Measurements from ENCODE around the gene GJD3.

GJD3 gene

DNA sequence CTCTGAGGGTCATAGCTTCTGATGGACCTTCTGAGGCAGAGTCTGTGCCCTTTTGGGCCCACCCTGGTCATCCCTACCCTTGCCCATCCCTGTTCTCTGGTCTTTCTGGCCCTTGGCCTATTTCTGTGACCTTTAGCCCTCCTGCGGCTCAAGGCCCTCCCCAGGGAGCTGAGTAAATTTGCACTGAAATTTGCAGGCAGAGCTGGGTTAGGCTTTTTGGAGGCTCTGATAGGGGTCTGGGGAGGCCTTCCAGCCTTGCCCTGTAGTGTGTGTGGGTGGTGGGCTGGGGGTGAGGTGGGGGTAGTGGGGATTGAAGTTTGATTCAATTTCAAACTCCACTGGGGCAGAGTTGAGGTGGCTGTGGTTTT, 37.7 kb downstream of the GJD3 start:
- DNase-seq (ENCODE audit: extremely low read depth in 1 of 2, low read depth in 1 of 2): no peak

DNA sequence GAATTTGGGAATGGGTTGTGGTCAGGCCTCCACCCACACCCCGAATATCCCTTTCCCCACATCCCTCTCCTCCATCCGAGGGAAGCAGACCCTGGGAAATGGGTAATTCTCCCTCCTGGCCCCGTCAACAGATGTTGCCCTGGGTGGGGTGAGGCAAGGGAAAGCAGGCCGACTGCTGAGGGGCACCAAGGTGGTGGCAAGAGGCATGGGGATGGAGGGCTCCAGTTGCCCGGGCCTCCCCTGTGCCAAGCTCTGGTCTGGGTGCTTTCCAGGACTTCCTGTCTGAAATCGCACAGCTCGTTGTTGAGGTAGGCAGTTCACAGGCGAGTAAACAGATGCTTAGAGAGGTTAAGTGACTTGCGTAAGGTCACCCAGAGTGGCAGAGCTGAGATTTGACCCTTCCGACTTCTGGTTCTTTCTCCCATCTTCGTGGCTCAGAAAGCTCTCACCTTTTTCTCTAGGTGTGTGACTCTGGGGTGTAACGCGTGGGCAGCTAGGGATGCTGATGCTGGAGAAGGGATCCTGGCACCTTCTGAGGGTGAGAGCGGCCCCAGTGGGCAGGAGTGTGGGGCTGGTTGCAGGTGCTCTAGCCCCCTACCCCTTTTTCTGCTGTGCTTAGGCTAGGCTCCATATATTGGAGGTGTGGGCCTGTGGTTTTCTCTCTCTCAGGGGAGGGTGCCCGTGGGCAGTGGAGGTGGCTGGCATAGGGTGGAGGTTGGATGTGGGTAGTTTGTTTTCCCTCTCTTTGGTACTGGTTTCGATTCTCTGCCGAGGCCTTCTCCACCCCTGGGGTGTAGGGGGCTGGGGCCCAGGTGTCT, 38.3 kb downstream of the GJD3 start:
- DNase-seq (ENCODE audit: extremely low read depth in 1 of 2, low read depth in 1 of 2): no peak

DNA sequence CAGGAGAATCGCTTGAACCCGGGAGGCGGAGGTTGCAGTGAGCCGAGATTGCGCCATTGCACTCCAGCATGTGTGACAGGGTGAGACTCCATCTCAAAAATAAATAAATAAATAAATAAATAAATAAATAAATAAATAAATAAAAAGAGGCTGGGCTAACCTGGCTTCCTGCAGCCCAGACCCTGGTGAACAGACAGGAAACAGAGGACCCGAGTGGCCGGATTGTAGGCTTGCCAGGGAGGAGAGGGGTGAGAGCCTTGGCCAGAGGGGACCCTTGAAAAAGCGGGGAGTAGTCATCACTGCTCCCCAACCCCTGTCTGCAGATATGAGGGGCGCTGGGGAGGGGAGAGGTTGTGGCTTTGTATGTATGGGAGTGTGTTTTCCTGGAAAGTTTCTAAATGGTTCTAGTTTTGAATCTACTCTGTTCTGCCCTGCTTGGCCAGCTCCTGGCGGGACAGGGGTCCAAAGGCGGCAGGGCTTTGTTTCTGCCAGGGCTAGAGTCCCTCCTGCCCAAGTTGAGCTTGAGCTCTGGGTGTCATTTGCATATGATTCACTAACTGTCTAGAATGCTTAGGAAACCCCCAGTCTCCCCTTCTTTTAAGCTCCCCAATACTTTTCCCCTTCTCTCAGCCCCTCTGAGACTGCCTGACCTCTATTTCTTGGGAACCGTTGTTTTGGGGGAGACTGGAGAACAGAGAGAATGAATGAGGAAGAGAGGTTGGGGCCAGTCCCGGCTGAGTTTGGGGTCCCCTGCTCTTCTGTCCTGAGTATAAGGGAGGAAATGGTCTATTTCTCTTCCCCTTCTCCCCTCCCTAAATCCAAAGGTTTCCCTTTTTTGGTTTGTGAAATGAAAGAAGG, 39.2 kb downstream of the GJD3 start:
- DNase-seq (ENCODE audit: extremely low read depth in 1 of 2, low read depth in 1 of 2): no peak

DNA sequence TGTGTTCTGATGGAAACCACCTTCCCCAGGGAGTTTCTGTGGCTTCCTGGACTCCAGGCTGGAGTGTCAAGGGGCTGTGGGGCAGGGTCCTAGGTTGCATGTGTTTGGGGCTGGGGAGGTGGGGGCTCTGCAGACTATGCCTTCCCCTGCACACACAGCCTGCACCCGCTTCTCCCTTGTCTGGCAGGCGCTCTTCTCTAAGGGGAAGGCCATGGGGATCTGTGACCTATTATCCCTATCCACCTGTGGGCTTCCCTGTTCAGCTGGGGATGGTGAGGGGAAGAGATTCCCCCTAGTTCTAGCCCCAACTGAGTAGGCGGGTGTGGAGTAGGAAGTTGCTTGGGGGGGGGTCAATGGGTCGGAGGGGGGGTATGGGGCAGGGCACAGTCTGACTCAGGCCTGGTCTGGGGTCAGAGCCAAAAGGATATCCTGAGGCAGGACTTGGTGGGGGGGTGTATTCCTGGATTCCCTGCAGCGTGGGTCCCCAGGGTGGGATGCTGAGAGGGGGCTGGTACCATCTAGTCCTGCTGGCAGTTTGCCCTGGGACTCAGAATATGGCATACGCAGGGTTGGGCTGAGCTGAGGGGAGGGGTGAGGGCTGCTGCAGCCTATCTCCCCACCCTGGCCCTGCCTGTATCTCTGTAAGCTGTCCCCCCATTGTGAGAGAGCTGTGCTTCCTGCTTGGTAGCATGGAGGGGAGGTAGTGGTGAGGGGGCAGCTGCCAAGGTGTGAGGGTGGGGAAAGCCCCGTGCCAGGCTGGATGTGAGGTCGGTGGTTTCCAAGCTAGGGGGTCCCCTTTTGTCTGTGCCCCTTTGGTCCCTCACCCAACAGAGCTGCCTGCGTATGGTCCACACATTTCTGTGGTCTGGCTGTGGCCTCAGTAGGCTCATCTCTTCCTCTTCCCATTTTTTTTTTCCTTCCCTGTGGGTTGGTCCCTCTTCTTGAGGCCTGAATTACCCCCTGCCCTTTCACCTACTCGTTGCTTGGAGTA, 40.9 kb downstream of the GJD3 start:
- peak in 1 of 2 donors; percentile 52 for DNase-seq (ENCODE audit: extremely low read depth in 1 of 2, low read depth in 1 of 2)

DNA sequence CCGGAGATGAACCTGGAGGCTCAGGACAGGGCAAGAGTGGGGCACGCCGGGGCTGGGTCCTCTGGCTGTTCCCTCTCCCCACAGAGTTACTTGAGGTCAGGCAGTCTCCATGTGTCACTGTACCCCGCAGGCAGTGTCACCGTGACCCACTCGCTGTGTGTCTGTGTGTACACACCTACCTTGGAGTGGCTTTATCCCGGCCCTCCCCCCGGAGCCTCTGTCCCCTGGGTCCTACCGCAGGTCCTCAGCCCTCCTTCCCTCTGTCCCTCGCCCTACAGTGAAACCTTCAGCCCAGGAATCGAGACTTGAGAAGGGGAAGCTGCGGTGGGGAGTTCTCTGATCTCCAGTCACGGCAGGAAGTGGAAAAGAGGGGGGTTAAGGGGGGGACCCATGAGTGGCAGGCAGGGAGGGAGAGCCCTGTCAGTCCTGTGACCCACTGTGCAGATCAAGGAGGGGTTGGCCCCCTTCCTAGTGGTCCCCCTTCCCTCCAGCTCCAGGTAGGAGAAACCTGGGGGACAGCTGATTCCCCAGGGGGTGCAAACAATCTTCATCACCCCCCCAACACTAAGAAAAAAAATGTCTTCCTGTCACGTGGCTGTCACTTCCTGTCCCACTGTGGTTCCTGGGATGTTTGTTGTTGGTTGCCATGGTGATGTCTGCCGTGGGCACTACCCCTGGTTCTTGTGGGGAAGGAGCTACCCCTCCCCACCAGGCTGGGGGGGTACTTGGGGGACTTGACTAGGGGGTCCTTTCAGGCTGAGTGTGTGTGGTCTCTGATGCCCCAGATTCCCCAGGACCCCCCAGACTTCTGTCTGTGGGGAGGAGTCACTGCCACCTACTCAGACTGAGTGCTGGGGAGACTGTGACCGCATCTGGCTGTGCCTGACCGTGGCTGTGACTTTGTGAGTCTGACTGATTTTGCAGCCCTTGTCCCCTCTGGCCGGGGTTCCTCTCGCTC, 41.9 kb downstream of the GJD3 start:
- DNase-seq (ENCODE audit: extremely low read depth in 1 of 2, low read depth in 1 of 2): peak; percentile 77 to 85

DNA sequence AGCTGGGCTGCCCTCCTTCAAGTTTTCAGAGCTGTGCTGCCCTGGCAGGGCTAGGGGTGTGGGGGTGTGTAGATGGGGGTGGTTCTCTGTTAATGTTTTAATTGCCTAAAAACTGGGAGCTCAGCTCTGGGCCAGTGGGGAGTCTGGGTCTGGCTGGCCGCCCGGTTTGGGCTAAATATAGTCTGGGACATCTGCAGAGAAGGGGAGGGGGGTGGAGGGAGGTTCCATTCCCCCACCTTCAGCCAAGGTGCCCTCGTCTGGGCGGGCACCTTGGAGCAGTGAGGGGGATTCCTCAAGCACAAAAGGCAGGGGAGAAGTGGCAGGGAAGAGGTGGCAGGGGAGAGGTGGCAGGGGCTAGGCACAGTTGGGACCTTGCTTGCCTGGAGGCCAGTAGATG, 42.6 kb downstream of the GJD3 start:
- DNase-seq (ENCODE audit: extremely low read depth in 1 of 2, low read depth in 1 of 2): no peak

DNA sequence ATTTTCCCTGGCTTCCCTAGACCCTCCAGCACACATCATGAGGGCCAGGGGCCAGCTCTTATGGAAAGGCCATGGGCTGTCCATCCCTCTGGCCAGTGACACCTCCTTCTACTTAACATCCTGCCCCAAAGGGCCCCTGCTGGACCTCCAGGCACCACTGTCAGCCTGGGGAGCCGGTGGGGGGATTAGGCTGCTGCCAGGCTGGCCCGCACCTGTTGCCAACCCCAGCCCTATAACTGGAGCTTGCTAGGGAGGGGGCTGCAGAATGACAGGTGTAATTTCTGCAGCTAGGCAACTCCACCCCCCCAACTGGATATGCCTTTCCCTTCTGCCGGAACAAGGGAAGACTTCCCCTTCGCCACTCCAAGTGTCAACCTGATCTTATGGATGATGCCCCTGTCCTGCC, 43.0 kb downstream of the GJD3 start:
- no peak for DNase-seq (ENCODE audit: extremely low read depth in 1 of 2, low read depth in 1 of 2)

DNA sequence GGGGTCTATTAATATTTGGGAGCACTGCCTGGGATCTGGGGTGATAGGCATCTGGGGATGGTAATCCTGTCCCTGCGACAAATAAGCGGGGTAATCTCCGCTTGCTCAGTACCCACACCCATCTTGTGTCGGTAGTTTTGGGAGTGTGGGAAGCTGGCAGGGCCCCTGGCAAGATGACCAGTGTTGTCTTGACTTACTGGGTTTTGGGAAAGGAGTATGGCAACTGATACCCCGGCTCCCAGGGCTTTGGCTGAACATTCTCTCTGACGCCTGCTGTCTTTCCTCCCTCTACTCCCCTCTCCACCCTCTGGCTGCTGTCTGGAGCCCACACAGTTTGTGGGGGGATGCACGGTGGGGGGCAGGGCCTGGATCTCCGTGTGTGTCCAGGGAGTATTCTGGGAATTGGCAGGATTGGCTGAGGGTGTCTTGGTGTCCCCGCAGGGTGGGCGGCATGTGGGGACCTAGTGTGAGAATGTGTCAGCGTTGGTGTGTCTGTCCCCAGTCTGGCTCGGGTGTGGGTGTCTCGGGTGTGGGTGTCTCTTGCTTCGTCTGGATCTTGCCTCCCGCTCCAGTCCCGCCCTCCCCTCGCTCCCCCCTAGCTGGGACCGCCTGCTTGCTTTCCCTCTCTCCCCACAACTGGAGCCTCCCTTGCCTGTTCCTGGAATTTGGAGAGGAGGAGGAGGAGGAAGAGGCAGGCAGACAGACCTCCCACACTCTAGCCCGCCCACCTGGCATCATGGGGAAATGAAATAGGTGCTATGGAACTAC, 43.6 kb downstream of the GJD3 start:
- no peak for DNase-seq (ENCODE audit: extremely low read depth in 1 of 2, low read depth in 1 of 2)

DNA sequence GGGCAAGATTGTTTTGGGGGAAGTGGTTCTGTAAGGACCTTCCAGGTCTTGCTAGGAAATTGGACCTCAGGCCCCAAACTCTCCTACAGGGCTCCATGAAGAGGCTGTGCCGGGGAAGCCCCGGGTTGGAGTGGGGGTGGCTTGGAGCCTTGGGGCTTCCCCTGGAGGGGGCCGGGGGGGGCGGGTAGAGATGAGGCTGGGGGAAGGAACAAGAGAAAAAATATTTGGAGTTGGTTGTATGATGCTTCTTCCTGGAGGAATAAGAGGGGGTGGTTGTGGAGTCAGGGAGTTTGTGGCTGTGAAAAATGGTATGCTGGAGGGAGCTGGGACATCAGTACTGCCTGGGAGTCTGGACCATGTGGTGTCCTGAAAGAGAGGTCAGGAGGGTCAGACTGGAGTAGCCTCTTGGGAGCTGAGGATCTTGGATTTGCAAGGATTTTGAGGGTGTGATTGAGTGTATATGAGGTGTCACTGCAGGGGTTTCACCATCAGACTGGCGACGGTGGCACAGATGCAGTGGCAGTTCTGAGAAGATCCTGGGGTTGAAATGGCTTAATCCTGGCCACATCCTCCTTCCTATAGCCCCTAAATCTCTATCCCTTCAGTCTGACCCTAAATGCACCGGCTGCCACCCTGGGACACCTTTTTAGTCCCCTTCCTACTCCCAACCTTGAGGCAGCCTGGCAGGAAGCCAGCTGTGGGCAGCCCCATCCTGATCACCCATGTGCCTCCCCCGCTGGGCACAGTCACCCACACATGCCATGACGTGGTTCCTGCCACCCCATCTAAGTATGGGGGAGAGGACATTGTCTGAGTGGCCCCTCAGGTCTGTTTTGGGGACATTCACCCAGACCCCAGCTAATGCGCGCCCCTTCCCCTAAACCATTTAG, 44.6 kb downstream of the GJD3 start:
- DNase-seq (ENCODE audit: extremely low read depth in 1 of 2, low read depth in 1 of 2): peak; percentile 77 to 79

DNA sequence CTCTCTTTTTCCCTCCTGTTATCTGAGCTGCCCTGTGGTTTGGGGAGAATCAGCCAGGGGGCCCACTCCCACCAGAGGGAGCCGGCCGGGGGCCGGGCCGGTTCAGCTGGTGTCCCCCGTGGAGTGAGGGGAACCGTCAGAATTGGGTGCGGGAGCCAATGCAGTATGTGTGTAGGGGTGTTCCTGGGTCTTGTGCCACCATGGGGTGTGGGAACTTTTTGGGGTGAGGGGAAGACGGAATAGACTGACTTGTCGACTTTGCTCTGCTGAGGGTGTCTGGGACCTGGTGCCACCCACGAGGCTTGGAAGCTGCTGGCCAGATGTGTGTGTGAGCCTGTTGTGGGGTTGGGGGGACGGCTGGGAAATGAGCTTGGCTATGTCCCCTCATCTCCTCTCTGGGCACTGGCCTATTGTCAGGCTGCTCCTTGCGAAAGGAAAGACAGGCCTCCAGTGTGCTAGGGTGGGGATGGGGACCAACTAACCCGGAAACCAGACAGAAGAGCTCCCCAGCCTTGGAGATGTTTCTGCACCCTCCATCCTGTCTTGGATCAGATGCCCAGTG, 45.6 kb downstream of the GJD3 start:
- DNase-seq (ENCODE audit: extremely low read depth in 1 of 2, low read depth in 1 of 2): no peak

DNA sequence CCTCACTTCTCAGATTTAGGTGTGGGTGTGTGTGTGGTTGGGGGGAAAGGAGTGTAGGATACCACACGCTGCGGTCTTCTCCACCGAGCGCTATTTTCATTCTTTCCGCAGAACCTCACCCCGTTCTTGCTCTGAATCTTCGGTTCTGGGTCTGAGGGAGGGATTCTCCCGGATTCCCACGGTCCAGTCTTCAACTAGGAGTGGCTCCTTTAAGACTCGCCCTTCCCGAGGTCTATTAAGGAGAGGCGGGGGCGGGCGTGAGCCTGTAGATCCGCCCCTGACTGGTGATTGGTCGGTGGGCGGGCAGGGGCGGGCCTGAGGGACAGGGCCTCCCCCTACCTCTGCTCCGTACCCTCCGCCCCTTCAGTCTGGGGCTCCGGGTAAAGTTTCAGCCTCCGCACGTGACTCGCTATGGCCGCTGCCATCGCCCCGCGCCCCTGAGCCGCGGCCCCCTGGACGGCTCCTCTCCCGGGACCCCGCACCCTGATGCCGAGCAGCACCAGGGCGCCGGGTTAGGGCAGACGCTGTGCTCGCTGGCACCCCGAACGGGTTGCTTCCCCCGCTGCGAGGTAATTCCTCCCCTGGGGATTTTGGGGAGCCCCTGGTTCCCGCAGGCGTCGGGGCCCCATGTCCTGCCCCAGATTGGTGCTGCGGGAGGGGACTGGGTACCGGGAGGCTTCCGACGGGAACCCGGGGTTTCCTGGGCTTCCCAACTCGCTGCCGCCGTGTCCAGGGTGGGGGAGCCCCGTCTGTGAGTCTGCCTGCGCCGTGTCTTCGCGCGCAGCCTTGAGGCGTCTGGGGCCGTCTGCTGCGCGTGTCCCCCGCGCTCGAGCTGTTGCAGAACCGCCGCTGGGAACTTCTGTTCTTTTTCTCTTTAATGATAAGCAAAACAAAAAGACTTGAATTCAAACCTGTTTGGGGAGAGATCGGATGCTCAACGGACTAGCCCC, 46.4 kb downstream of the GJD3 start:
- DNase-seq (ENCODE audit: extremely low read depth in 1 of 2, low read depth in 1 of 2): peak; percentile 67 to 86

DNA sequence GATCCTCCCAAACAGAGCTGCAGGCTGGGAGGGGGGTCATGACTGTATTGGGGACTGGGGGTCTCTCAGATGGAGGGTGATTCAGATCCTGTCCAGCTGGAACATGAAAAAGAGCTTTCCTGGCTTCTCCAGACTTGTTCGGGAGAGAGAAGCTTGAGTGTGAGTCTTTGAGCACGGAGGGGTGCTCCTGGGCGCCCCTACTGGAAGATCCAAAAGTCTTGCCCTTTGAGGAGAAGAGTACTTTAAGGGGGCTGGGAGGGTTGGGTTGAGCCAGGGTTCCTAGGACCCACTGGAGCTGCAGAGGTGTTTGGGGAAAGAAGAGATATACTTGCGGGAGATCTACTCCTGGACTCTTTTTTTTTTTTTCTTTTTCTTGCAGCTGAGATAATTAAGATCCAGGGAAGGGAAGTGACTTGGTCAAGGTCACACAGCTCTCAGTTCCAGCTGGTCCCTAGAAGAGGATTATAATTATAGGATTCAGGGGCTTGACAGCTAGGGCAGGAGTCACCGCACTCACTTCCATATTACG, 47.1 kb downstream of the GJD3 start:
- no peak for DNase-seq (ENCODE audit: extremely low read depth in 1 of 2, low read depth in 1 of 2)

DNA sequence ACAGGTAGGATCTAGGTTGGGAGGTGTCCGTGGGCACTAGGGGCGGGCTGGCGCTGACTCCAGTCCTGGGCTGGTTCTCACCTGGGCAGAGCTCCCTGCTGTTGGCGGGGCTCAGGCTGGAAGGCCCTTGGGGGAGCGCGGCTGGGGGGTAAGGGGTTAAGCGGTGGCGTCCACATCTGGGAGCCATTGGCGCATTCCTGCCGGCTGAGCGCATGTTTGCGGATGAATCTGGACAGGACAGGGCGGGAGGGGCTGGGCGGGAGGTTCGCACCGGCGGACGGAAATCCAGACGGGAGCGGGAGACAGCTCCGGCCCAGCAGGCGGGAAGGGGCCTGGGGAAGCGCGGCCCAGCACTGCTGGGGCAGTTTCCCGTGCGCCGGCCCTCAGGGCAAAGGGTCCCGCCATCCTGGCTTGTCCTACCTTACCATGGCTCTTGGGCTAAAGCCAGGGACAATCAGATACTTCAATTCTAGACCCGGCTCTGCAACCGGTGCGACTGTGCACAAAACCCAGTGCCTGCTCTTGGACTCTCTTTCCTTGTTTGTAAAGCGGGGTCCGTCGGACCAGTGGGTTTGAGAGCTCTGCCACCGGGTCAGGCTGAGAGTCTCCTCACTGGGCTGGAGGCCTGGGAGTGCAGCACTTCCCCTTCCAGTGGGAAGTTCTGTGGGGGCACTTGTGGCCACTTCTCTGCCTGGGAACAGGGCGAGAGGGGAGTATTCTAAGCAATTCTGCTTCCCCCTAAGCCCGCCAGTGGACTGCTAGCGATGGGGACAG, 47.8 kb downstream of the GJD3 start:
- no peak for DNase-seq (ENCODE audit: extremely low read depth in 1 of 2, low read depth in 1 of 2)

DNA sequence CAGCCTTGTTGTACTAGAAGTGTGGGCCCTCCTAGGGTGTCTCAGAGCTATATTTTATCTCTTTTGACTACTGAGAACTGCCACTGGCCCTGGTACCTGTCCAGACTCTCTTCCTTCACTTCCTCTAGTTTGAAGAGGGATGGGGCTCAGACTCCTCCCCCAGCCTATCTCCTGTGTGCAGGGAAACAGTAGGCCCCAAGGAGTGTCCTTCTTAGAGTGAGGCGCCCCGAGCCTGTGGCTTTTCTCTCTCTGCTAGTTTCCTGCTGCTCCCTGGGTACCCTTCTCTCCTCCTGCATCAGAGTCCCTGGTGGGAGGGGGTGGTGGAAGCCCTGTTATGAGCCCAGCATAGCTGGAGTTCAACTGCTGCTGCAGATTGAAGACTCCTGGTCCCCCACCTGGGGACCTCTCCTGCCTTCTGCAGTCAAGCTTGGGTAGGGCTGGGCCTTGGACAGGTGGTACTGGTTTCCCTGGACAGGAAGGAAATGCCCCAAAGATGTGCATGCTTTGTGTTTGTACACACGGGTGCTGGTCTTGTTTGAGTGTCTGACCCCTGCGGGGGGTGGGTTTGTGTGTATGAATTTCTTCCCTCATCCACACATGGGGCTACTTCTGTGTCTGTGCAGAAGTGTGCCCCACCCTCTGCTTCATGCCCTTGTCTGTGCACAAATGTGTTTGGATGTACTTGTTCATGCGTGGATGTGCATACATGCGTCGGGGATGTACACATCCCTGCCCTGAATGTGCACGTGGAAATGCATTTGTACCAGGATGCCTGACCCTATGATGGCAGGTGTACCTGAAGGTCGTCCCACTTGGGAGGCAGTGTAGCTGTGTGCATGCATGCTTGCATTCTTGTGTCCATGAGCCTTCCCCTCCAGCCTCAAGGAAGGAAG, 48.6 kb downstream of the GJD3 start:
- no peak for DNase-seq (ENCODE audit: extremely low read depth in 1 of 2, low read depth in 1 of 2)

DNA sequence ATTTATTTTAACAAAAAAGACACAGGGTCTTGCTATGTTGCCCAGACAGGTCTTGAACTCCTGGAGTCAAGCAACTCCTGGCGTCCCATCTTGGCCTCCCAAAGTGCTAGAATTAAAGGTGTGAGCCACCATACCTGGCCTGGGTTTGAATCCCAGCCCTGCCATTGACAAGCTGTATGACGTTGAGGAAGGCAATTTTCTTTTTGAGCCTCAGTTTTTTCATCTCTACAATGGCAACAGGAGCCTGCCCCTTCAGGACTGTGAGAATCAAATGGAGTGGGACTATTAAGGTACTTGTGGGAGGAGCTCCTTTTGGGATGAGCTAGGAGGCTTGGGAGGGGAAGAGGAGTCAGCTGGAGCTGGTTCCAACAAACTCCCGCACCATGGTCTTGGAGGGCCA, 49.3 kb downstream of the GJD3 start:
- DNase-seq (ENCODE audit: extremely low read depth in 1 of 2, low read depth in 1 of 2): no peak

Data from activated CD8-positive, alpha-beta memory T cell treated with anti-CD3 and anti-CD28 coated beads for 1 hour (primary cell).